Astrocyte (in vitro differentiated cells and primary cell): ENCODE measurements around the gene NHLRC2.

Experiments used
- CTCF ChIP-seq: IDR thresholded peaks from 2 replicates; pipeline ENCODE4 v1.5.1; 2011; ENCODE audit warnings: low read depth, mild to moderate bottlenecking, inconsistent platforms, low read length, moderate library complexity; ENCODE audit not compliant: insufficient read depth
- EZH2 ChIP-seq: IDR thresholded peaks from 2 replicates; pipeline ENCODE4 v1.6.1; 2012; ENCODE audit warnings: mild to moderate bottlenecking, low read length, inconsistent platforms; ENCODE audit not compliant: insufficient read depth

GRCh38 chr10:113958631-113959382 is 104.3 kb downstream of the NHLRC2 start:
- TF ChIP-seq CTCF (no peak), EZH2 (no peak)
